Suppressor macrophage treated with lipopolysaccharide for 1 hour (primary cell): ENCODE data around the gene CPLX1.
"Not testable (repeated sequence)": the region's sequence is repeated elsewhere in the genome, so short reads cannot be mapped to it uniquely, and the experiment has no call there.

Experiments used
- DNase-seq, 3 donors: peaks; one replicate each; pipeline ENCODE4 v3.0.0-alpha.2; 2020 to 2022

The CPLX1 gene

DNA sequence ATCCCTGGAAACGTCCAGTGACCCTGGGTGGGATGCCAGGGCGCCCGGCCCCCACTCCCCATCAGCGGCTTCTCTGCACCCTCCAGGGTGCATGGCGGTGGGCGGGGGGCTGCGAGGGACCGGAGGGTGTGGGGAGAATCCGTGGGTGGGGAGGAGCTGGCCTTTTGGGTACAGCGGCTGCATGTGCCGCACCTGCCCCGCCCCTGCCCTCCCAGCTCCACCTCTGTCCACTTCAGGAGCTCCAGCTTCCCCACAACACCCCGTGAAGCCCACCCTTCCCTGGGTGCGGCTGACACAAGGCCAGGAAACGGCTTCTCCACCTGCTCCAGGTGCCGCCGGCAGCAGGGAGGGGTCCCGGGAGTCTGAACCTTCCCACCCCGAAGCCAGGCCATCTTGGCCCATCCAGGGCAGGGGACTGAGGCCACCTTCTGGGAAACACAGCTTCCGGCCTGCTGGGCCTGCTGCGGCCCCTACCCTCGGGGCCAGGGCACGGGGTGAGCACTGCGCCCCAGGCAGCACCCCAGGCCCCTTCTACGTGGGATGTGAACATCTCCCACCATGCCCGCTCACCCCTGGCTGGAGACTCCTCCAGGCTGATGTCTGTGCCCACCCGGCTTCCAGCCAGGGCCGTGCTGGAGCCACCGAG lies 34.6 kb downstream of the CPLX1 start:
- DNase-seq = no peak

DNA sequence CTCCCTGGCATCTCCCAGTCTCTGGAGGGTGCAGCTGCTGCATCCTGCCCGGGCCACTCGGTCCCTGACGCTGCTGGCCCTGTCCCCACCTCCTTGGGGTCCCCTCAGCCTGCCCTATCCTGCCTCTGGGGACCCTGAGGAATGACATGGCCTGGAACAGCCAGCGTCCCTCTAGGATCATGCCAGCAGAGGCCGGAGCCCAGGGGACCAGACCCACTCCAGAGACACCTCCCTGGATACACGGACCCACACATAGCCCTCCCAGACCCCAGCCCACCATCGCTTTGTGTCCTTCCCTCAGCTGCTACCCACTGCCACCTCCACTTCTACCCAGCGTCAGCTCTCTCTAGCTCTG lies 35.5 kb downstream of the CPLX1 start:
- DNase-seq = no peak

DNA sequence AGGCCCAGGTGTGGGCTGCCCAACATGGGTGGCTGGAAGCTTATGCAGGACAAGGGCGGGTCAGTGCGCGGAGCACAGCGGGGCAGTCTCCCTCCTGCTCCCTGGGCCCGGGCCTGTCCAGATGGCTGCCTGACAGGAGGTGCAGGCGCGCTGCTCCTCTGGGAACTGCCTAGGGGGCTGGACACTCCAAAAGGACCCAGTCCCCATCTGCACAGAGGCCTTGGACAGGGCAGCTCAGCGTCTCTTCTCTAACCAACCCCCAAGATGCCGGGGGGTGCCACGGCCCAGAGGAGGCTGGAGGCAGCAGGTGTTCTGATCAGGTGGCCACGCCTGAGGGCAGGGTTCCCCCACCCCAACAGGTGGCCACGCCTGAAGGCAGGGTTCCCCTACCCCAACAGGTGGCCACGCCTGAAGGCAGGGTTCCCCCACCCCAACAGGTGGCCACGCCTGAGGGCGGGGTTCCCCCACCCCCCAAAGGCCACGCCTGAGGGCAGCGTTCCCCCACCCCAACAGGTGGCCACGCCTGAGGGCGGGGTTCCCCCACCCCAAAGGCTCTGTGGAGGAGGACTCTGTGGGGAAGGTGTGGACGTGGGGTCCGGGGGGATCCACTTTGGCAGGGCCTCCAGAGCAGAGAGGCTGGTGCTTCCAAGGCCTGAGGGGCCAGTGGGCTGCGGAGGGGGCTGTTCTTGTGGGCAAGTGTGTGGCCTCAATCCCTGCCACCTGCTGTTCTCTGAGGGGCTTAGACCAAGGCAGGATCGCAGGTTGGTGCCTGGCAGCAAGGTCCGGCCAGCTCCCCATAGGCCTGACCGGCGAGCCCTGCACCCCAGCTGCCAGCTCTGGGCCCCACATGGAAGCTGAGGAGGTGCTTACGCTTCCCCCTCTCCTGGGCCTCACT lies 36.1 kb downstream of the CPLX1 start:
- DNase-seq = no peak

DNA sequence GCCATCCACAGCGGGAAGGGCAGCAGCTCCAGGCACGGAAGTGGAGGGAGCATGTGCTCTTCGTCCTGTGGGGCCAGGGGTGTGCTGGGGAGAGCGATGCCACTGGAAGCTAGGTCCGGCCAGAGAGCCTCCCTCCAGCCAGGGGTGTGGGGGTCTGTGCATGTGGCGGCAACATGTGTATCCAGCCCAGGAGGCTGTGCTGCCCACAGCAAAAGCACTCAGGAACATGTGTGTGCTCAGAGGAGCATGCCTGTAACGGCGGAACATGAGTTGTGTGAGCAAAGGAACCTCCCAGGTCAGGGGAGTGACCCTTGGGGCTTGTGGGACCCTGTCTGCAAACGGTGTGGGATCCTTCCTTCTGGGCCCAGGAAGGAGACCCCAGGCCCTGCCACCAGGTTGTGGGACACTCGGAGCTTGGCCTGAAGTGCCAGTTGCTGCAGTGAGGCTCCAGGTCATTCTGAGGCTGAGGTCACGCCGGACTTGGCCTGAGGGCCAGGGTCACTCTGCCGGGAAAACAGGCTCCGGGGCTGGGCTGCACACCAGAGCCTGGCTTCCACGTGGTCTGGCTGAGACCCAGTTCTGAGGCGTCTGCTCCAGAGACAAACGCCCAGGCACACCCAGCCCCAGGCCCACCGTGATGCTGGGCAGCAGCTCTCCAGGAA lies 37.2 kb downstream of the CPLX1 start:
- no peak for DNase-seq

DNA sequence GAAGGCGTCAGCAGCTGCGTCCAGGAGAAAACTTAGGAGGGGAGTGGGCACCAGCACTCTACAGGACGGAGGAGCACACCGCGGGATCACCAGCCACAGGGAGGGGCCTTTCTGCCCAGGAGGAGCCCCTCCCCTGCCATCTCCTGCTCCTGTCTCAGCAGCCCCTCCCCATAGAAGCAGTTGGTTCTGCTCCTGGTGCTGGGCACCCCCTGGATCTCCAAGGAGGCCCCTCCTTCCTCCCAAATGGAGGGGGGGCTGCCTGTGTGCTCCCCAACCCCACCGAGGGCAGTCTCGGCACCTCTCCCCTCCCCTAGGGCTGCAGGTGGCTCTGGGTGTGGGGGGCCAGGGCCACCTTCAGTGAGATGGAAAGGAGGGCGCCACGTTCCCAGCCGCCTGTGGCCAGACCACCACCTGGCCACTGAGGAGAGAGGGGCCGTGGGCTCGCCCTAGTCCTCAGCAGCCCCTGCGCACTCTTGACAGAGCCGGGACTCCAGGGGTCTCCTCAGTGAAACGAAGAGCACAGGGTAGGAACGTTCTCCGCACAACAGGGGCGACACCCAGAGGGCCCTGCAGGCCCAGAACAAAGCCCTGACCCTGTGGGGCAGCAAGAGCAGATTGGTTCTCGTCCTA lies 37.8 kb downstream of the CPLX1 start:
- no peak for DNase-seq

DNA sequence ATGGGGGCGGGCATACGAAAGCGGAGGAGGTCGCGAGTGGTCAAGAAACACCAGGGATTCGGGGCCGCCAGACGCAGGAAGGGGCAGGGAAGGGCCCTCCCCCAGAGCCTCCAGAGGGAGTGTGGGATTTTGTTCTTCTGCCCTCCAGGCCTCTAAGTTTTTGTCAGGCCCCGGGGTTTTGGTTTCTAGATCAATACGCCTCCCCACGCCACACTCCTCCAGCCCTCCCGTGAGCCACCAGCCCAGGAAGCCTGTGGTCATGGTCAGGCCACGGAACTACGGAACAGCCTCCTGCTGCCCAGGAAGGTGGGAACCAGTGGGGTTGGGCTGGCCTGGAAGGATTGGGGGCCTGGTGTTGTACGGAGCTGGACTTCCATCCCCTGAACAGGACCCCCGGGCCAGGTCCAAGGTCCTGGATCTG lies 38.4 kb downstream of the CPLX1 start:
- peak in 1 of 3 donors; percentile 27 for DNase-seq

DNA sequence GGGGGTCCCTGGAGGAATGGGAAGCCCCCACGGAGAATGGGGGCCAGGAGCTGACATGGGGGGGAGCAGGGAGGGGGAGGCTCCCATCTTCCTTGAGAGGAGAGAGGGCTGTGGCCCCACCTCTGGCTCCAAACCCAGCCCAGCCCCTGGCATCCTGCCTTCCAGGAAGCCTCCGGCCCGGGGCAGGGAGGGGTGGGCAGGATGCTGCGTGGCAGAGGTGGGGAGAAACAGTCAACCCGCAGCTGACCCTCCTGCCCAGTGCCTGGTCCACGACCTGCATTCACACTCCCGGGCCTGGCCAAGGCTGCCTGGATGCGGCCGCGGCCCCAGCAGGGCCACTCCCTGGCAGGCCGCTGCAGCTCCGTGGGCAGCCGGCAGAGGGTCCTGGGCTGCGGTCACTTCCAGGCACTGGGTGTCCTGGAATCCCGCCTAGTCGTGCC lies 39.0 kb downstream of the CPLX1 start:
- DNase-seq = peak in 1 of 3 donors; percentile 33

DNA sequence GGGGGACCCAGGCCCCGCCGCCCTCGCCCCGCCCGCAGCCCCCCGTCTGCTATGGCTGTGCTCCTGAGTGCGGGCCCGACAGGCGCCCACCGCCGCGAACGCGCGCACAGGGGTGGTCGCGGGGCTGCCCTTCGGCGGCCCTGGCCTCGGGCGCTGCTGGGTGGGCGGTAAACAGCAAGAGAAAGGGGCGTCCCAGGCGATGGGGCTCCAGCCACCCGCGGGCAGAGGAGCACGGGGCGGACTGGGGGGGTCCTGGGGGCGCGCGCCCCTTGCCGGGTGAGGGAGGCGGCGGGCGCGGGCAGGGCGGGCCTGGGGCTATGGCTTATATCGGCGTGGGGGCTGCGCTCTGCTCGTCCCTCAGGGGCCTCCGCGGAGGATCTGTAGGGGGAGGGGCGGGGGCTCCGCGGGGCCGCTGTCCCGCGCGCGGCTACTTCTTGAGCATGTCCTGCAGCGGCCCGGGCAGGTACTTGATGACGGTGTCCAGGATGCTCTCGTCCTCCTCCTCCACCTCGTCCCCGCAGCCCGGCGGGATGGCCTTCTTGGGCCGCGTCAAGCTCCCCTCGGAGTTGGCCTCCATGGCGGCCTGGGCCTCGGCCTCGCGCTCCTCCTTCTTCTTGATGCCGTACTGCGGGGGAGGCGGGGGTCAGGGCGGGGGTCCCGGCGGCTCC lies 39.7 kb downstream of the CPLX1 start:
- DNase-seq = no peak

DNA sequence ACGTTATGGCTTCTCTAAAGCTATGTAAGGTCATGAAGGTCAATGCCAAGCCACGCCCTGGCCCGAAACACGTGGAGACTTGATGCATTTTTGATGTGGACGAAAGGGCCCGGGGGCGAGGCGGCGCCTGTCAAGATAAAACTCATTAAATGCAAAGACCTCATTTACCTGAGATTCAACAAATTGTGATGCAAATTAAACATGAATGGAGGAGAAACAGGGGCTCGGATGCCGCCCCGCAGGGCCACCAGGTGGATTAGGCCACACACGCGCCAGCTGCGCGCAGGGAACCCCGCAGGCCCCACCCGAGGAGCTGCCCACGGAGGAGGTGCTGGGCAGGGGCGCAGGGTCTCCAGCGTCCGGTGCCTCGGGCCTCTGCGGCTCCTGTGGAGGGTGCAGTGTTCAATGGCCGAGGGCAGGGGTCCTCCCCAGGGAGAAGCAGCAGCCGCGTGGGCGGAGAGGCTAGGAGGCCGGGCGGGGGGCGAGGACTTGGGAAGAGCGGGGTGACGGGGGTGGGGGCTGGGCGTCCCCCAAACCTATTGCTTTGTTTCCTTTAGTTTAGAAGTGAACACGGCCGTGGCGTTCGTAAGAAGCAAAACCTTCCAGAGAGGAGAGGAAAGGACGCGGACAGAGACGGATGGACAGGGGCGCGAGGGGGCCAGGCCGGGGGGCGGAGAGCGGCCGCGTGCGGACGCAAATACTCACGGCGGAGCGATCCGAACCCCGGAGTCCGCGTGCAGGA lies 40.4 kb downstream of the CPLX1 start:
- no peak for DNase-seq

DNA sequence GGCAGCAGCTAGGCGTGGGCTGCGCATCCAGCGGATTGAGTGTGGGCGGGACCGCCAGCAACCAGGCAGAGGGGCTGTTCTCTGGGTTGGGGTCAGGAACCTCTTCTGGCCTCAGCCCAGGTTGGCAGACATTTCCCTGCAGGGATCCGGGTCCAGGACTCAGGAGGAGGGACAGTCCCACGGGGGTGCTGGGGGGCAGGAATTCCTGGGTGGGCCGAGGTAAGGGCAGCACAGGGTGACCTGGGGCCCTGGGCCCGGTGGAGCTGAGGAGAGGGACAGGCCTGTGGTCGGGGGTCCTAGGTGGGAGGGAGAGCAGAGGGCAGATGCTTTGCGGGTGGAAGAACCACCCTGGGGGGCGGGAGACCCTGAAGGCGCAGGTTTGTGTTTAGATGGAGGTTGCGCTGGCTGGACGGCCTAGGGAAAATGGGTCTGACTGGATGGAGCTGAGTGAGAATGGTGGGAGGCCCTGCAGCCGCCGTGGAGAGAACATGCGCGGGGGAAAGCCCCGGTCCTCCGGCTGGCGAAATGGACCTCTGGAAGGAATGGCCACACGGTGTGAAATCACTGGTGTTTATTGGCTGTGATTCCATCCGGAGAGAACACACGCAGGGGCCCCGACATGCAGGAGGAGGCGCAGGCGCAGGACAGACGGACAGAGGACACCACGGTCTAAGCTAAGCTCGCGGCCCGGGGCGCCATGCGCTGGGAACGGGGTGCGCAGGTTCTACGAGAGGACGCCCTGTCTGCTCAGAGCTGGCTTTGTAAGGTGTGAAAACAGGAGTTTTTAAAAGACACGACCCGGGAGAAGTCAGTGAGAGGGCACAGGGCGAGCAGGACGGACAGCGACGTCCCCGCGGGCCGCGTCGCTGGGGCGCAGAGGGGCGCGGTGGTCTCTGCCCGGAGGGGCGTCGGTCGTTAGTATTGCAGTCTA lies 41.3 kb downstream of the CPLX1 start:
- DNase-seq = no peak

DNA sequence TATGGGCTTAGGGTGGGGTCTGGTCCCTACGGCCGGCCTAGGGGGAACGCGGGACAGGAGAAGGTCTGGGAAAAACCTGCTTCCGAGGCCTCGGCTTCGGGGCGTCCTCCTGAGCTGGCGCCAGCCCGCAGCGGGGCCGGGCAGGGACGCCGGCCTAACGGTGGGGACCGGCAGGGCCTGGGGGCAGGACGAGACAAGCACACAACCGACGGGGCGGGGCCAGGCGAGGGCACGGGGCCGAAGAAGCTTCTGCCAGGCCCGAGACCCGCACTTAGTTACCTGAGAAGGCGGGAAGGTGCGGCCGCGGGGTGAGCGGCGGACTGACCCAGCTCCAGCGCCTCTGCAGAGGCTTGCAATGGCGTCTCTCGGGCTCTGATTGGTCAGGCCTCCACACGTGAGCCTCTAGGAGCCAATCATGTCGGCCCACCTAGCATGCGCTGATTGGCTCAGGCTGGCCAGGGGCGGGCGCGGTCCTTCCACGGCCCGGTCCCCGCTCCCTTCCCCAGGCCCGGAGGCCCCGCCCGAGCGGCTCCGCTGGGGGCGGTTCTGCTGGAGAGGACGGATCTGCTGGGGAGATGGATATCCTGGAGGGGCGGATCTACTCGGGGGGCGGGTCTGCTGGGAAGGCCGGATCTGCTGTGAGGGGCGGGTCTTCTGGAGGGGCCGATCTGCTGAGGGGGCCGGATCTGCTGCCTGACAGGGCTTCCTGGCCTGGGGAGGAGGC lies 44.3 kb downstream of the CPLX1 start:
- peak; percentile 99 for DNase-seq

DNA sequence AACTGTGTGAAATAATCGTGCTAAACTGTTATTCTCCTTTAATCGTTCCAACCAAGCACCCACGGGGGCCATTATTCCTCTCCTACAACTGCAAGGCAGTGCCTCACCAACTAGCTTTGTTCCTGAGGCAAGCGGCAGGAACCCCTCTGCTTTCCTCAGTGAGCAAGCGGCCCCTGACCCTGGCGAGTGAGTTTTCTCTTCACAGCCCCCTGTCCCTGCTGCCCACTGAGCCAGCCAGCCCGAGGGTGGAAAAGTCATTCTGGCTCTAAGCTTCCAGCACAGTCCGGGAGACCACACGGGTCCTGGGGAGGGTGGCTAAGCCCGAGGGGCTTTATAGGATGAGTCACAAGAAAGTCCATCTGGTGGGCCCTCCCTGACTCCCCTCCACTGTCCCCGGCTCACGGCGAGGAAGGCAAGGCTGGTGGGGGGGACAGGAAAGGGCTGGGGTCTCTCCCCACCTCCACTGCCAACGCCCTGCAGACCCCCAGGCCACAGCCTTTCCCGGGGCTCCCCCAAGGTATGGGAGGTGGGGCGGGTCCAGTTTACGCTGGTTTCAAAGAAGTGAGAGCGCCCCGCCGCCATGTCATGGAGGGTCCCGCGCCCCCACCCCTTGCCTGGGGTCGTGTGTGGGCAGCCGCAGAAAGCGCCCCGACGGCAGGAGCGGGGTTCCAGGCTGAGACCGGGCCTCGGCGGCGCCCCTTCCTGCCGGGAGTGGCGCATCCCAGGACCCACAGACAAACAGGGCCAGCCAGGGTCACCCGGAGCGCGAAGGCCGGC lies 45.0 kb downstream of the CPLX1 start:
- DNase-seq = no peak

DNA sequence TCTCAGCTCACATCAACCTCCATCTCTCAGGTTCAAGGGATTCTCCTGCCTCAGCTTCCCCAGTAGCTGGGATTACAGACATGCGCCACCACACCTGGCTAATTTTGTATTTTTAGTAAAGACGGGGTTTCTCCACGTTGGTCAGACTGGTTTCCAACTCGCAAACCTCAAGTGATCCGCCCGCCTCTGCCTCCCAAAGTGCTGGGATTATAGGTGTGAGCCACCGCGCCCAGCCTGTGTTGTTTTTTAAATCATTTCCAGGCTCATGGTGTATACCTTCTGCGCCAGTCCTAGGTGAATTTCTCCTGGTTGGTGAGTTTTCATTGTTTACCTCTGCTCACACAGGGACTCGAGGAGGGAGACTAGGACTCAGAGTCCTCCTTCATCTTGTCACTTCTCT lies 45.7 kb downstream of the CPLX1 start:
- DNase-seq = not testable (repeated sequence)

DNA sequence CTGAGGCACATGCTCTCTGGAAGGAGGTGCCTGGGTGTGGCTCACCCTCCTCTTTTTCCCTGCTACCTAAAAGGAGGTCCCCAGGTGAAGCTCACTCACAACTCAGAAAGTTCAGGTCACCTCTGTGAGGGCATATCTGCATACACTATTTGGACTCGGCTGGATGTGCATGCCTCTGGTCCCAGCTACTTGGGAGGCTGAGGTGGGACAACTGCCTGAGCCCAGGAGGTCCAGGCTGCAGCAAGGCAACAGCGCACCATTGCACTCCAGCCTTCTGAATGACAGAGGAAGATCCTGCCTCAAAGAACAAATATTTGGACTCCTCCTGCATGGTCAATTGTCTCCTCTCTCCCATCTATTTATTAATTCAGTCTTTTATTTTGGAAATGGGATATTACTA lies 46.4 kb downstream of the CPLX1 start:
- DNase-seq = no peak

DNA sequence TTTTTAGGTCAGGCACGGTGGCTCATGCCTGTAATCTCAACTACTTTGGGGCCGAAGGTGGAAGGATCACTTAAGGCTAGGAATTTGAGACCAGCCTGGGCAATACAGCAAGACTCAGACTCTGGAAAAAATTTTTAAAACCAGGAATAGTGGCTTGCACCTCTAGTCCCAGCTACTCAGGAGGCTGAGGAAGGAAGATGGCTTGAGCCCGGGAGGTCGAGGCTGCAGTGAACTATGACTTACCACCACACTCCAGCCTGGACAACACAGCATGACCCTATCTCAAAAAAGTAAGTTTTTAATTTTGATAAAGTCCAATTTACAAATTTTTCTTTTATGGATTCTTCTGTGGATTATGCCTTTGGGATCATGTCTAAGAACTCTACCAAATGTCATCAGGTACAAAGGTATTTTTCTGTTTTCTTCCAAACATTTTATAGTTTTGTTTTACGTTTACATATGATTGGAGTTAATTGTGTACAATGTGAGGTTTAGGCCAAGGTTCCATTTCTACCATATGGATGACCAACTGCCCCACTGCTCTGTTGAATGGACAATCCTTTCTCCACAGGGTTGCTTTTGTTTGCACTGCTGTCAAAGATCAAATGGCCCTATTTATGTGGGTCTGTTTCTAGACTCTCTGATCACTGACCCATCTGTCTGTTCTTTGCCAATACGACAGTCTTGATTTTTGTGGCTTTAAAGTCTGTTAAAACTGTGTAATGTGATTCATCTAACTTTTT lies 48.2 kb downstream of the CPLX1 start:
- no peak for DNase-seq

DNA sequence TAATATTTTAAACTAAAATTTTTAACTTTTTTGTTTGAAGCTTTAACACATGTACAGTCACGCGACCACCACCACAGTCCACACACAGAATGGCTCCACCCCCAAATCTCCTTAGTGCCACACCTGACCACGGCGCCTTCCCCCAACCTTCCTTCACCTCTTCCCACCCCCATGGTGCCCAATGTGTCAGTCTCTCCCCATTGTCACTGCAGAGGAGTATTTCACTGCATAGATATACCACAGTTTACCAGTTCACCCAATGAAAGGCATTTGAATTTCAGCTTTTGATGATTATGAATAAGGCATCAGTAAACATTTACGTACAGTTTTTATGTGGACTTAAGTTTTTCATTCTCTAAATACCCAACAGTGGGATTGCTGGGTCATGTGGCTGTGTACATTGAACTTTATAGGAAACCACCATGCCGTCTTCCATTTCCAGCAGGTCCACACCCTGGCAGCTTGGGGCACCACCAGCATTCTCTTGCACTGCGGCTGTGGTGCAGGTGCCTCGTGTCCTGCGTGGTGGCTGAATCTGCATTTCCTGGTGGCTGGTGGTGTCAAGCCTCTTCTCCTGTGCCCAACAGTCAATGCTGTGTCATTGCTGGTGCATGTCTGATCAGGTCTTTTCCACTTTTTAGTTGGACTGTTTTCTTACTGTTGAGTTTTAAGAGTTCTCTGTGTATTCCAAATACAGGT lies 49.0 kb downstream of the CPLX1 start:
- DNase-seq = no peak

DNA sequence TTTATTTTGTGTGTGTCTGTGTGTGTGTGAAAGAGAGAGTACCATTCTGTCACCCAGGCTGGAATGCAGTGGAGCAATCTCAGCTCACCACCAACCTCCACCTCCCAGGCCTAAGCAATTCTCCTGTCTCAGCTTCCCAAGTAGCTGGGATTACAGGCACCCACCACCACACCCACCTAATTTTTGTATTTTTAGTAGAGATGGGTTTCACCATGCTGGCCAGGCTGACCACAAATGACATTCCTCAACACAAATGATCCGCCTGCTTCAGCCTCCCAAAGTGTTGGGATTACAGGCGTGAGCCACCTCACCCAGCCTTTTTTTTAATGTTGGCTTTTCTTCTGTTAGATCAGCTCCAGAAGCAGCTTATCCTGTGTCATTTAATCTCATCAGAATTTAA lies 50.4 kb downstream of the CPLX1 start:
- not testable (repeated sequence) for DNase-seq
